Right cardiac atrium (tissue), 5 donors: ENCODE measurements around the gene ZNF277. TPM values are rescaled to one million over a fixed set of nuclear protein-coding genes. Genes with fewer than 3 reads are reported as not detected.

ENCODE experiments used
- ATAC-seq, 2 donors: fragments of 200-7000 bp; cut with Tn5 transposase; one replicate each; pipeline versions ENCODE4 v1.8.0 to v1.9.1; 2020; ENCODE audit warnings: moderate library complexity in 2 of 2, mild to moderate bottlenecking in 1 of 2
- DNase-seq, 3 donors: peaks; one replicate each; pipeline ENCODE4 v3.0.0-alpha.2; 2020
- H3K27ac ChIP-seq: one replicate; pipeline ENCODE4 v1.5.1; 2013; ENCODE audit warnings: mild to moderate bottlenecking, low read length, control low read depth, moderate library complexity
- H3K27me3 ChIP-seq: one replicate; pipeline ENCODE4 v1.6.1; 2013; ENCODE audit not compliant: control insufficient read depth, insufficient read depth
- H3K4me1 ChIP-seq: one replicate; pipeline ENCODE4 v1.6.1; 2013; ENCODE audit warnings: low read length; ENCODE audit not compliant: control insufficient read depth, insufficient read depth
- H3K4me3 ChIP-seq: one replicate; pipeline ENCODE4 v1.5.1; 2013; ENCODE audit warnings: low read length, control low read depth
- H3K9me3 ChIP-seq: one replicate; pipeline ENCODE4 v1.6.1; 2013; ENCODE audit warnings: low read length; ENCODE audit not compliant: control insufficient read depth
- WGBS: extraction: QIAGEN DNeasy Blood & Tissue Kit; methylation state at CpG from one replicate; pipeline ENCODE4 v1.1.7; 2013; 5-methylcytosine and 5-hydroxymethylcytosine counted together
- intact Hi-C, 4 donors: fragments of 100-400 bp; cut with DNase I; formaldehyde crosslinking; loops; one replicate each; pipeline versions ENCODE4 v1.11.0 to v1.14.0; 2022 to 2023
- long read RNA-seq, 4 donors: library from polyadenylated mRNA; unstranded; transcript quantifications; one replicate each; pipeline ENCODE4 v2.0.0, GENCODE V29; 2020 to 2021
- polyA plus RNA-seq: library from polyadenylated mRNA; stranded (reverse); fragments of 200-250 nt; gene quantifications from one replicate; pipeline ENCODE4 v1.2.3, GENCODE V29; 2013
- total RNA-seq, 4 donors: library from RNA; stranded (reverse); fragmentation: NEBNext Ultra II Directional; extraction: Animal tissue kit (Norgen Biotek cat#: 25700); gene quantifications; one replicate each; pipeline ENCODE4 v1.2.1, GENCODE V29; 2021
- donor health status: healthy with polysubstance abuse.
- donor health status: DM: no; HTN: yes; CAD: no.
- donor health status: DM: no; HTN: no; CAD: no.
- donor health status: DM: no; HTN: yes; CAD: no; lungs with severe emphysema.
- donor health status: DM: yes; HTN: yes; CAD: no.

ZNF277 gene
- total RNA-seq (10 to 100 TPM; 17.1 to 22.4 (median 18.4) TPM), polyA plus RNA-seq (11.9 TPM)
- long read RNA-seq, donor 1, transcript ZNF277-201 (12 exons, 1,849 nt), result major isoform, 27 of 35 reads
- long read RNA-seq, donor 1, partial matches to known transcripts, result 0 of 35 reads
- long read RNA-seq, donor 1, other reads (novel, unspliced or antisense), result 8 of 35 reads
- long read RNA-seq, donor 2, transcript ZNF277-201 (12 exons, 1,849 nt), result major isoform, 13 of 15 reads
- long read RNA-seq, donor 2, partial matches to known transcripts, result 1 of 15 reads
- long read RNA-seq, donor 2, other reads (novel, unspliced or antisense), result 1 of 15 reads
- long read RNA-seq, donor 3, transcript ZNF277-202 (12 exons, 1,736 nt), result minor isoform, 5 of 84 reads
- long read RNA-seq, donor 3, transcript ZNF277-201 (12 exons, 1,849 nt), result major isoform, 69 of 84 reads
- long read RNA-seq, donor 3, partial matches to known transcripts, result 3 of 84 reads
- long read RNA-seq, donor 3, other reads (novel, unspliced or antisense), result 7 of 84 reads
- long read RNA-seq, donor 4, transcript ZNF277-201 (12 exons, 1,849 nt), result major isoform, 16 of 21 reads
- long read RNA-seq, donor 4, partial matches to known transcripts, result 0 of 21 reads
- long read RNA-seq, donor 4, other reads (novel, unspliced or antisense), result 4 of 21 reads

GRCh38 chr7:112206238-112206990 lies at the start of gene ZNF277, which contains the start of gene DOCK4:
ZNF277 (plus strand) TSS chr7:112206695; CDS start chr7:112206717, 22 bp downstream.
DOCK4 (minus strand) TSS chr7:112206399; CDS start chr7:112206138, 261 bp downstream.
- DNase-seq (peak; percentile 99), ATAC-seq (peak; percentile 98)
- Histone ChIP-seq H3K27me3 (no peaks in the 10 kb centered on the region), H3K4me3 (peak within 1 kb of the TSS; percentile 89), H3K27ac (peak within 1 kb of the TSS; percentile 78), H3K9me3 (no peaks in the 10 kb centered on the region), H3K4me1 (no peaks in the 10 kb centered on the region)
- intact Hi-C loops, result loop anchor here in 2 of 4 donors (10.0 kb wide), 2 partner anchors 222 to 252 kb away; no protein-coding TSS in a partner anchor
- under 1% methylated on average over 67 of the region's 67 CpGs for WGBS

DNA sequence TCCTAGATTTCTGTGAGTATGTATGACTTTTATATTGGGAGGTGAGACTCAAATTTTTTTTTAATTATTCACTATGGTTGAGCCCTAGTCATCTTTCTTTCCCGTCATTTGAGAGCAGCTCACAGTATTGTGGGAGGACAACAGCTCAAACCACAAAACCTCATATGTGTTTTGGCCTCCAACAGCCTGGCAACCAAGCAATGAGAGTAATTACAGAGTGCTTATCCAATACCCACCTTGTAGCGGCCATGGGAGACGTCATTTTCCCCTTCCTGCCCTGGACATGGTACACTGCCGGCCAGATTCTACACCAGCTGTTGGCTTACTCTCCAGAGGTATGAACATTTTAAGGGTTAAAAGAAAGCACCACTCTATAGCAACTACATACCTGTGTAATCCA lies 49.4 kb upstream of the ZNF277 start:
- no peaks in the 10 kb centered on the region for H3K9me3 ChIP-seq
- no peaks in the 10 kb centered on the region for H3K27me3 ChIP-seq
- no peak overlapping the region for H3K27ac ChIP-seq
- no peak overlapping the region for H3K4me3 ChIP-seq
- 72% methylated on average over 4 of the region's 4 CpGs for WGBS
- peaks cover 6% of the 10 kb centered on the region for H3K4me1 ChIP-seq
- no peak for ATAC-seq
- intact Hi-C loops, result no loop called here
- no peak for DNase-seq

GRCh38 chr7:112159351-112159750 lies 47.1 kb upstream of the ZNF277 start:
- H3K4me1 ChIP-seq, result peaks cover 8% of the 10 kb centered on the region
- no peak for DNase-seq

DNA sequence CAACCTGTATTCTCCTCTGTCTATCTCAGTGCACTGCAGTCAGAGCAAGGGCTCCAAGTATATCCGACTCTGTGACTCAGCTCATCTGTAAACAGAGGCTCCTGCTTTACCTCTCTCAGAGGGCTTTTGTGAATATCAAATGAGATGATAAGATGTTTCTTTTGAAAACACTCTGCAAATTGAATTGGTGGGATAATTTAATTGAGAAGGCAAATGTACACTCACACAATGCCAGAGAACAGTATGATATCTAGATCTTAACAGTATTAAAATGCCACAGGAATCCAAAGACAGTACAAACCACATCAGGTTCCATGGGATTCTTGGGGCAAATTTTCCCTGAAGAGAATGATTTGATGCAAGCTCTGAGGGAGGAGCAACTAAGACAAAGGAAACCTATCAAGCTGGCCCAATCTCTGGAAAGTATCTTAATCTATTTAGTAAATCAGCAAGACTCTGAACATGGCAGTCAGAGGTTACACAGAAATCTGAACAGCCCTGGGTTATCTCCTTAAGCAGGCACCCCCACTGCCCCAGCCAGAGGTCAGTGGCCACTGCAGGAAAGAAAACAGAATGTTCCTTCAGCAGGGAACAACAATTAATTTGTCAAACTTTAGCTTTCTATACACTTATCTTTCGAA lies 46.2 kb upstream of the ZNF277 start:
- intact Hi-C loops, result no loop called here
- DNase-seq (peak in 1 of 3 donors; percentile 60), ATAC-seq (peak; percentile 47 to 51)
- Histone ChIP-seq H3K27ac (peak overlapping the region; percentile 24), H3K4me3 (no peak overlapping the region), H3K4me1 (peaks cover 8% of the 10 kb centered on the region), H3K9me3 (no peaks in the 10 kb centered on the region), H3K27me3 (no peaks in the 10 kb centered on the region)
- WGBS, result 63% methylated on average over 2 of the region's 2 CpGs

More at GRCh38 chr7:112159351-112159750, 47.1 kb upstream of the ZNF277 start:
- intact Hi-C loops, result no loop called here
- 81% methylated on average over 8 of the region's 8 CpGs for WGBS
- Histone ChIP-seq H3K4me3 (no peak overlapping the region), H3K27me3 (no peaks in the 10 kb centered on the region), H3K27ac (no peak overlapping the region), H3K9me3 (no peaks in the 10 kb centered on the region)
- ATAC-seq, result no peak

DNA sequence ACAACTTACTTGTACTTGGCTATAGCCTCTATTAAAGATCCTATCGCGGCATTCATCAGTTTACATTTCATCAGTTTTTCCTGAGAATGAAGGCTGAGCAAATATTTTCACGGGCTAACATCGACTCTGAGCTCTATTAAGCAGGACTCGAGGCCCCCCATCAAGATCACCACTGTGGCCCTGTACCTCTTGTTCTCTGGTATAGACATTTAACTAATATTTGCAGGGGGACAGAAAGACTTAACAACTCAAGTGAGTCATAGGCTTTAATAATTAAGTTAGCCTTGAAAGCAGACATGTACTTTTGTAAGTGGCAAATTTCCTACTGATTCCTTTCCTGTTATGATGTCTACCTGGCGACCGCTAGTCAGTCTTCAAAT lies 45.7 kb upstream of the ZNF277 start:
- 67% methylated on average over 7 of the region's 7 CpGs for WGBS
- ATAC-seq, result peak in 1 of 2 donors; percentile 3
- no peak for DNase-seq
- no peaks in the 10 kb centered on the region for H3K9me3 ChIP-seq
- no peaks in the 10 kb centered on the region for H3K27me3 ChIP-seq
- peak overlapping the region; percentile 59 for H3K27ac ChIP-seq
- H3K4me1 ChIP-seq, result peaks cover 8% of the 10 kb centered on the region
- no peak overlapping the region for H3K4me3 ChIP-seq
- intact Hi-C loops, result no loop called here

DNA sequence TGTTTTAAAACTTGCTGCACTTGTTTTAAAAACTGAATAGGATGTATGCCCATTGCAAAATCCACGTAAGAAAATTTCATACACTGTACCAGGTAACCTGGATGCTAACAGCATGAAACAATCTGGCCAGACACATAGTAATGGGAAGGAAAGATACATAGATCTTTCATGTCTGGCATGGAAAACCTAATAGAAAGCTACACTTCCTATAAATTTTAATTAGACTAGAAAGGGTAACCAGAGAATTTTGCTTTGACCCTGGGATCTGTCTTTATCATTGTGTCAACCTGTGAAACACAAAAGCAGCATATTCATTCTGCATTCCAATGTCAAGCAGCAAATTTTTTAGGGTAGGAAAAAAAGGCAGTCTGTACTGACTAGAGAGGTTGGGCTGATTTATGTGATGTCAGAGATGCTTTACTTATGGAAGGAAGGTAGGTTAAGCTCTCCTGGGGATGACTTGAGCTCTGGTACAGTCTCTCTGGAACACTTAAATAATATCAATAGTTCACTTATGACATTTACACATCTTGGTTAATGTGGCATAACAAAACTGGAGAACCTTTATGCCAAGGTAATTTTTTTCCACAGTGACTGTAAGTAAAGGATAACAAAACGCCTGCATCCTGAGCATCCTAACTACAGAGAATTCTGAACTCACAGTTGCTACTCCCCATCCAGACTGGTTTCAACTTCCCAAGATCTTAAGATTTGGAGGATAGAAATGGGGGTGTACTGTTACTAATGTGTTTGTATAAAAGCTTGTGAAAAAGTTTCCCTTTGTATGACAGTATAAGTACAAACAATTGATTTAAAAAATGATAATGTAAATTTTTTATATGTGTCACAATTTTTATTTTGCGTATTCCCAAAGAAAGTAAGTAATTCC lies 45.0 kb upstream of the ZNF277 start:
- peak in 1 of 2 donors; percentile 31 for ATAC-seq
- H3K27ac ChIP-seq, result no peak overlapping the region
- H3K27me3 ChIP-seq, result no peaks in the 10 kb centered on the region
- H3K9me3 ChIP-seq, result no peaks in the 10 kb centered on the region
- no peak overlapping the region for H3K4me3 ChIP-seq
- intact Hi-C loops, result no loop called here
- 60% methylated on average over 3 of the region's 3 CpGs for WGBS
- peaks cover 8% of the 10 kb centered on the region for H3K4me1 ChIP-seq
- DNase-seq, result no peak

GRCh38 chr7:112162142-112162766 lies 44.2 kb upstream of the ZNF277 start:
- Histone ChIP-seq H3K27ac (no peak overlapping the region), H3K4me1 (peaks cover 8% of the 10 kb centered on the region), H3K27me3 (no peaks in the 10 kb centered on the region), H3K9me3 (no peaks in the 10 kb centered on the region), H3K4me3 (no peak overlapping the region)
- DNase-seq, result peak; percentile 69 to 79 (median 72)
- 34% methylated on average over 2 of the region's 2 CpGs for WGBS
- peak; percentile 93 to 98 for ATAC-seq
- intact Hi-C loops, result no loop called here

DNA sequence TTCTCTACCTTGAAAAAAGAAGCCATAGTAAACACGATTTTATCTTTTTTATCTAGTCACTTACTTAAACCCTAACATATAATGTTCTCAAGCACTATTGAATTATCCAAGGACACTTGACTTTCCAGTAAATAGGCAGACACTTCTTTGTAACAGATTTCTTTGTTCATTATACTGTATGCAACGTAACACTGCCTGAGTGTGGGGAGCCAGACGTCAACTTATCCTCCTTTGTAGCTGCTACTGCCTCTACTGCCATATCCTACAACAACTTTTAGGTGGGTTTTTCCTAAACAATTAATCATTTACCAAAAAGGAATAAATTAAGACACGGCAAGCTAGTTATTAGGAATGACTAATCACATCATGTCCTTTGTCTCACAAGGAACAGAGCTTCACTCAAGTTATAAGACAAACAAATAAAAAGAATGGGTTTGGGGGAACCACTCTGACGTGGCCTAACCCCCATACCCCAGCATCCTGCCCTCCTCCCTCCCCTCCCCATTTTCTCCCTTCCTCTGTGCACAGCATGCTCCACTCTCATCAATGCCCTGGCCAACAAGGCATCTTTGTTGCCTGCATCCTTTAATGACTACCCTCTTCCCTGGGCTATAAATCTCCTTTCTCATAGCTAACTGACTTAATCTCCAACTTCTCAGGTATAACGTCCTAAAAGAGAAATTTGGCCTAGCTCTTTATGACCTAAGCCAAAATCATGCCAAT lies 43.5 kb upstream of the ZNF277 start:
- H3K27me3 ChIP-seq, result no peaks in the 10 kb centered on the region
- ATAC-seq (no peak), DNase-seq (no peak)
- H3K27ac ChIP-seq, result no peak overlapping the region
- H3K4me1 ChIP-seq, result peaks cover 8% of the 10 kb centered on the region
- H3K4me3 ChIP-seq, result no peak overlapping the region
- H3K9me3 ChIP-seq, result no peaks in the 10 kb centered on the region
- WGBS, result 63% methylated on average over 6 of the region's 6 CpGs
- intact Hi-C loops, result no loop called here

GRCh38 chr7:112167147-112167546 lies 39.3 kb upstream of the ZNF277 start:
- no peak for ATAC-seq
- H3K4me3 ChIP-seq, result no peak overlapping the region
- H3K27me3 ChIP-seq, result no peaks in the 10 kb centered on the region
- WGBS, result 67% methylated on average over 3 of the region's 3 CpGs
- H3K9me3 ChIP-seq, result no peaks in the 10 kb centered on the region
- no peak for DNase-seq
- no peak overlapping the region for H3K27ac ChIP-seq
- intact Hi-C loops, result no loop called here
- peaks cover 1% of the 10 kb centered on the region for H3K4me1 ChIP-seq
